ENCODE data around the gene EXOG.

The EXOG gene

GRCh38 chr3:38510631-38511030, 14.5 kb downstream of the EXOG start:
- DNase-seq (ENCODE audit: low read depth), result no peak

DNA sequence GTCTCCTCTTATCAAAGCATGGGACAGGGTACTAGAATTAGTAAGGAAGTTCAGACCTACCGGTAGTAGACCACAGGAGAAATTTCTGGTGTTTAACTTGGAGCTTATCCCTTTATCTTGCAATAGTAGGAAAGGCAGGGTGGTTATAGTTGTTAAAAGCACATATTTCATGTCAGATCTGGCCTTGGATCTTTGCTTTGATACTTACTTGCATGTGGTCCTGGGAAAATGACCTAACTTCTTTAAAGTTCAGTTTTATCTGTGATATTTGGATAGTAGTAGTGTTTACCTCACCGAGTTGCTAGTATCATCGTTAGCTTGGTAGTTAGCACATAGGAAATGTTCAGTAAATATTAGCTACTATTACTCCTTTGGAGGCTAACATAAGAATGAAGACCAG, 15.4 kb downstream of the EXOG start:
- DNase-seq (ENCODE audit: low read depth), result no peak

- DNase-seq (ENCODE audit: low read depth), result no peak
Observed at GRCh38 chr3:38515367-38515766, 19.2 kb downstream of the EXOG start.

- DNase-seq (ENCODE audit: low read depth), result no peak
Observed at GRCh38 chr3:38516669-38517068, 20.5 kb downstream of the EXOG start.

- no peak for DNase-seq (ENCODE audit: low read depth)
Observed at GRCh38 chr3:38519000-38519399, 22.9 kb downstream of the EXOG start.

DNA sequence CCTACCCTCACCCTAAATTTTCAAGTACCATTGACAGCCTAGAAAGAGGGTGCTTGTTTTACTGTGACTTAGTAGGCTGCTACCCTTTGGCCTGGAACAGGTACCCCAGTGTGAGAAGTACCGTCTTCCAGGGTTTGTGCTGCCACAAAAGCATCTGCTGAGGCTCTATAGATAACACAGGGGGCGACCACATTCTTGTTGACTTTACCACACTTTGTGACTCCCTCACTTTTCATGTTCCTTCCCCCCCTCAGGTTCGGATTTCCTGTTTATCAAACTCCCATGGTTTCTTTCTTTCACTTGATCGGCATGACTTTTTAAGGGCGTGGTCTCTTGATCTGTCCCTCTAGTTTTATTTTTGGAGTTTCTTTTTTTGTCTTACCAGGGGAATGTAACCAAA, 23.5 kb downstream of the EXOG start:
- no peak for DNase-seq (ENCODE audit: low read depth)

GRCh38 chr3:38521391-38521987, 25.3 kb downstream of the EXOG start:
- peak; percentile 60 for DNase-seq (ENCODE audit: low read depth)

DNA sequence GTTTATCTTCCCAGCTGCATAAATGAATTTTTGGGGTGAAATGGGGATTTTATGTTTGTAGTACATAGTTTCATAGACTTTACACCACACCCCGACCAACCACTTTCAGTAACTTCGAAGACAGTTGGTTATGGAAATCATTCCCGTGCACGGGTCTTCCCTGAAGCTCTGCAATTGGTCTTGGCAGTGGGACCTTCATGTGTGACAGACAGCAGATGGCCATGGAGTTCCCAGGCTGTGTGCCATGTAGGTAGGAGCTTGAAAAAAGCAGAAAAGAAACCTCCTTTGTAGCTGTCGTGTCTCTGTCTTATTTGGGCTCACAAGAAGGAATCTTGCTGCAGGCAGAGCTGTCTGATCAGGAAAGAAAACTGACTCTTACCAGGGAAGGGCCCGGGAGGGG, 25.9 kb downstream of the EXOG start:
- DNase-seq (ENCODE audit: low read depth), result no peak

DNA sequence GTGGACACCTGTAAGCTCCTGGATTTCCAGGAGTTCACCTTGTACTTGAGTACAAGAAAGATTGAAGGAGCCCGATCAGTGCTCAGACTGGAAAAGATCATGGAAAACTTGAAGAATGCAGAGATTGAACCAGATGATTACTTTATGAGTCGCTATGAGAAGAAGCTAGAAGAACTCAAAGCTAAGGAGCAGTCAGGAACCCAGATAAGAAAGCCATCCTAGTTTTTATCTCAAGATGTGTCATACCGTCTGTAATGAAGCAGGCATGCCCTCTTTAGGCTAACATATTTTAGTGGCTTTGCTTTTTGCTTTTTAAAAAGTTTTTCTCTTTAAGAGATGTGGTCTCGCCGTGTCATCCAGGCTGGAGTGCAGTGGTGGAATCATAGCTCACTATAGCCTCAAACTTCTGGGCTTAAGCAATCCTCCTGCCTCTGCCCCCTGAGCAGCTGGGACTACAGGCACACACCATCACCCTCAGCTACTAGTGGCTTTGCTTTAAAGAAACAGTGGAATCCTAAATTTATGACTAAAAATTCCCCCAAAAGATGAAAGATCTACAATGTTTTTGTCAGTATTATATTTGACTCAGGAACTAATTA, 28.1 kb downstream of the EXOG start:
- DNase-seq (ENCODE audit: low read depth), result no peak

DNA sequence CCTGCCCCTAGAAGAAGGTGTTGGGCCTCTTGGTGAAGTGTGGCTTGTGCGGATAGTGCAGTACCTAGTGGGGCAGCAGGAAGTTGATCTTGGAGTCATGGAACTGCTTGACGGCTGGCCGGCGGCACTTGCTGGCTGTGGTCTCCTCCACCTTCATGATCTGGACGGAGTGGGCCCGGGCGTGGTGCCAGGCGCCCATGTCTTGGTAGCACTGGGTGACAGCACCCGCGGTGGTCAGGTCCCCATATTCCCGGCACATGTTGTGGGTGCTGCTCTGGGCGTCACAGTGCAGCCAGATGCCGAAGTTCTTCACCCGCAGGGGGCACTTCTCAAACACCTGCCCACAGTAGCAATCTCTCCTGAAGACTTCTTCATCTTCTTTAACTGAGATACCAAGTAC, 30.7 kb downstream of the EXOG start:
- DNase-seq (ENCODE audit: low read depth), result no peak

- DNase-seq (ENCODE audit: low read depth), result no peak
Observed at GRCh38 chr3:38528457-38528856, 32.3 kb downstream of the EXOG start.

GRCh38 chr3:38532529-38532928, 36.4 kb downstream of the EXOG start:
- no peak for DNase-seq (ENCODE audit: low read depth)

DNA sequence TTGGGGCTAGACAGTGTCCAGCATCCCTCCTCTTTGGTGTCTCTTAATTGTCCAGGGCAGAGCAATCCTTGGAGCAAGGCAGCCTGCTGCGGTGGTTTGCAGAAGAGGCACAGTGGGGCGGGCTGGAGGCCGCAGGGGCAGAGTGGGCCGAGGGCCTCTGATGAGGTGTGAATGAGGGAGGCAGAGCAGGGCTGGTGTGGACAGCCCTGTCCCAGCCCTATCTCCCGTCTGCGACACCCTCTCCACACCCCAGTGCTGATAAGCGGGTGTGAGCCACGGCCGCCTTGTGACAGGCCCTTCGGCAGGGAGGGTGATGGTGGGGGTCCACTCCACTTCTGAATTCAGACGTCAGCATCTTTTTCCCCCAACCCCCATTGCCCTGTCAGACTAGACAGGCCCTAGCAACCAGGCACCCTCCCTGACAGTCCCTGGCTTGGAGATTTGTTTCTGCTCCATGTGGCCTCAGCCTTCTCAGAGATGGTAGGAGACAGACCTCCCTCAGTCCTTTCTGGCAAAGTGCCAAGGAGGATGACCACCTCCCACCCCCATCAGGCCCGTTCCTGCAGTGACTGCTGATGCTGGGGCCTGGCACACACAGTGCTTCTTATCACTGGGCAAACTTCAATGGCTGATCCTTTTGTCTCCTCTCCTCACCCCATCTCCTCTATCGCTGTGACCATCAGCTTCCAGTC, 37.3 kb downstream of the EXOG start:
- no peak for DNase-seq (ENCODE audit: low read depth)

DNA sequence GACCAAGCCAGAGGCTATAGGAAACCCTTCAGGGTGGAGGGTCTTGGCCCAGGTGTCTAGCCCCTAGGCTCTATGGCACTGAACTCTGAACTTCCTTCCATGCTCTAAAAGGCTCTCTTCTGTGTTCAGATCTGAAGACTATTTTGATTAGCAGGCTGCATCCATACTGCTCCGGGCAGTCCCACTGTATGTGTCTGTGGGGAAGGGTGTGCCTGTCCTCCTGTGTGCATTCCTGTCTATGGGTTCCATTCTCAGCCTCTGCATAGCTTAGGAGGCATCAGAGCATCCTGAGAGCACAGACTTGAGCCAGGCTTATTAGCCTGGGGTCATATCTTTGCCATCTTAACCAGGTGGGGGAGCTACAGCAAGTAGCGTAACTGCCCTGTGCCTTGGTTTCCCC, 38.0 kb downstream of the EXOG start:
- DNase-seq (ENCODE audit: low read depth), result no peak

DNA sequence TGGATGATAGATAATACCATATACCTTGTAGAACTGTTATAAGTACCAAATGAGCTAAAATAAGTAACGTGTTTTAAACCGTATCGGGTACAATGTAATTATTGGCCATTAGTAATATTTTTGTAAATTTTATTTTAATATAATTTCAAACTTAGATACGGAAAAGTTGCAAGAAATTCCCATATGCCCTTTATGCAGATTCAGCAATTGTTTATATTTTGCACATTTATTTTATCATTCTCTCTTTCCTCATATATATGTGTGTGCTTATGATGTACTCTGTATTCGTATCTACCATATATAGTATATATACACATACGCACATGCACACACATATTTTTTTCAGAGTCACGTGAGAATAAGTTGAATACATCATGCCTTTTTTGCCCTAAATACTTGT, 38.5 kb downstream of the EXOG start:
- no peak for DNase-seq (ENCODE audit: low read depth)

GRCh38 chr3:38536671-38537070, 40.5 kb downstream of the EXOG start:
- DNase-seq (ENCODE audit: low read depth), result no peak

GRCh38 chr3:38538773-38539353, 42.7 kb downstream of the EXOG start:
- no peak for DNase-seq (ENCODE audit: low read depth)

DNA sequence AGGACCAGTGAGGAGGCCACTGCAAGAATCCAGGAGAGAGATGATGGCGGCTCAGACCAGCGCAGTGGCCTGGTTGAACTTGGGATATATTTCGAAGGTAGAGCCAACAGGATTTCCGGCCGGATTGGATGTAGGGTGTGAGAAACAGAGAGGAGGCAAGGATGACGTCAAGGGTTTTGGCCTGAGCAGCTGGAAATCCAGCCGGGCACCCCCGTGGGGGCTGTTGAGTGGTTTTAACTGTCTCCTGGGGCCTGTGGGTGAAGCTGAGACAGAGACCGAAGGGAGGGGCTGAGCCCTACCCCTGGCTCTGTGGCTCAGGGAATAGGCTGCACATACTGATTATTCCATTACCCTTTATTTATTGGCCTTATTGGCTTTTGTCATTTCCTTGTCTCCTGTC, 45.7 kb downstream of the EXOG start:
- no peak for DNase-seq (ENCODE audit: low read depth)

- no peak for DNase-seq (ENCODE audit: low read depth)
Observed at GRCh38 chr3:38542401-38543298, 46.5 kb downstream of the EXOG start.

- DNase-seq (ENCODE audit: low read depth), result no peak
Observed at GRCh38 chr3:38543586-38543985, 47.4 kb downstream of the EXOG start.

- DNase-seq (ENCODE audit: low read depth), result no peak
Observed at GRCh38 chr3:38544926-38545325, 48.8 kb downstream of the EXOG start.

DNA sequence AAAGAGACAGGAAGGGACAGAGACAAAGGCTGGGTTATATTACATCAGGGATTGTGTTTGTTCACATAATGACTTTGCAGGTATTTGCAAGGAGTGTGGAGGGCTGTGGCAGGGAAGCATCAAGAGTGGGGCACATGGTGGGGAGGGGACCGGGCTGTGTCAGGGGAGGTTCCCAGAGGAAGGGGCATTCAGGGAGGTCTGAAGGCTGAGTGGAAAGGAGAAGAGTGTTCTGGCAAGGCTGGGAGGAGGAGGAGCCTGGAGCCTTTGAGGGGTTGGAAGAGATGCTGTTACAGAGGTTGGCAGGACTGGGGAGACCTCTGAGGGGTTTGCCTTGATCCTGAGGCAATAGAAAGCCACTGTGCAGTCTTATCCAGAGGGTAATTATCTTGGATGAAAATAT, 49.4 kb downstream of the EXOG start:
- DNase-seq (ENCODE audit: low read depth), result no peak
